ENCODE data around the gene RNF4. TPM values are rescaled to one million over a fixed set of nuclear protein-coding genes. Genes with fewer than 3 reads are reported as not detected.

RNF4 gene
- total RNA-seq, 2 experiments from 2014 or later: 65.0 to 76.5 TPM

DNA sequence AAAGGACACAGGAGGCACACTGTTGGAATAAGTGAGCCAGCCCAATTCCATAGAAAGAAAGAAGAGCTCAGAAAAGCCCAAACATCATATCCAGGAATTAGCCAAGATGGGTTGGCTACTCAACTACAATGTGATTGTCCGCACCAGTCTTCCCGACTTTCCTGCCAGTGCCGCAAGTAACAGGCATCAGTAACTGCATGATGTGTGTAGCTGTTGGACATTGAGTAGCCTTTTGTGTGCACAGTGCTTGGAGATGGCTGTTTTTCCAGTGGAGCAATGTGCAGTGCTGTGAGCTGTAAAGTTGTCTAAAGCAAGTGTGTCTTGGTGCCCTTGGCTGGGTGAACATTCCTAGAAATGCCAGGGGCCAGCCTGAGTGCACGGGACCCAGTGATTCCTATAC, 38.4 kb downstream of the RNF4 start:
- Histone ChIP-seq H3K4me3 (ENCODE audit: low read depth, low read length, poor library complexity, severe bottlenecking) (no peak overlapping the region), H3K4me2 (ENCODE audit: low read length) (no peak overlapping the region), H3K4me1 (ENCODE audit: insufficient read depth, low read length, poor library complexity, severe bottlenecking) (peaks cover 23% of the 10 kb centered on the region), H3K27ac (ENCODE audit: low read depth, low read length, poor library complexity, severe bottlenecking) (no peak overlapping the region), H3K79me2 (ENCODE audit: insufficient read depth, low read depth, low read length) (peaks cover 5% of the 10 kb centered on the region; the same call in 1 of the 2 replicates), H3K9me3 (ENCODE audit: low read length) (no peaks in the 10 kb centered on the region), H3K36me3 (ENCODE audit: insufficient read depth, low read length) (peaks cover 80% of the 10 kb centered on the region), H2AFZ (ENCODE audit: low read length) (no peak overlapping the region), H3K9me2 (ENCODE audit: insufficient read depth, low read length) (no peaks in the 10 kb centered on the region), H4K20me1 (ENCODE audit: insufficient read depth, low read length) (peaks cover 6% of the 10 kb centered on the region; the same call in 1 of the 2 replicates)
- ChIA-PET POLR2A (interaction anchor here (1.2 kb wide), 1 partner anchor 20 kb away, joined by 3 read pairs; no protein-coding TSS in a partner anchor), CTCF (ENCODE audit: unreplicated experiment) (no interaction called here)
- intact Hi-C loops (cut with micrococcal nuclease; ENCODE audit: unreplicated experiment): no loop called here
- BruUV-seq (replicated peaks): TSS peak; percentile 10
- TF ChIP-seq, protein P1, sequence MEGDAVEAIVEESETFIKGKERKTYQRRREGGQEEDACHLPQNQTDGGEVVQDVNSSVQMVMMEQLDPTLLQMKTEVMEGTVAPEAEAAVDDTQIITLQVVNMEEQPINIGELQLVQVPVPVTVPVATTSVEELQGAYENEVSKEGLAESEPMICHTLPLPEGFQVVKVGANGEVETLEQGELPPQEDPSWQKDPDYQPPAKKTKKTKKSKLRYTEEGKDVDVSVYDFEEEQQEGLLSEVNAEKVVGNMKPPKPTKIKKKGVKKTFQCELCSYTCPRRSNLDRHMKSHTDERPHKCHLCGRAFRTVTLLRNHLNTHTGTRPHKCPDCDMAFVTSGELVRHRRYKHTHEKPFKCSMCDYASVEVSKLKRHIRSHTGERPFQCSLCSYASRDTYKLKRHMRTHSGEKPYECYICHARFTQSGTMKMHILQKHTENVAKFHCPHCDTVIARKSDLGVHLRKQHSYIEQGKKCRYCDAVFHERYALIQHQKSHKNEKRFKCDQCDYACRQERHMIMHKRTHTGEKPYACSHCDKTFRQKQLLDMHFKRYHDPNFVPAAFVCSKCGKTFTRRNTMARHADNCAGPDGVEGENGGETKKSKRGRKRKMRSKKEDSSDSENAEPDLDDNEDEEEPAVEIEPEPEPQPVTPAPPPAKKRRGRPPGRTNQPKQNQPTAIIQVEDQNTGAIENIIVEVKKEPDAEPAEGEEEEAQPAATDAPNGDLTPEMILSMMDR (conservative IDR thresholded peaks at IDR 0.05; ENCODE audit: low read length): no peak
- no peak for TF ChIP-seq EZH2phosphoT487 (IDR thresholded peaks at IDR 0.05; ENCODE audit: borderline replicate concordance, low read depth, low read length)
- no peak for DNase-seq (ENCODE audit: low spot score)

GRCh38 chr4:2507855-2508254, 38.9 kb downstream of the RNF4 start:
- intact Hi-C loops (cut with micrococcal nuclease; ENCODE audit: unreplicated experiment): no loop called here
- peaks cover 82% of the 10 kb centered on the region for H3K36me3 ChIP-seq (ENCODE audit: insufficient read depth, low read length)
- H3K9me3 ChIP-seq (ENCODE audit: low read length): no peaks in the 10 kb centered on the region
- H3K79me2 ChIP-seq (ENCODE audit: insufficient read depth, low read depth, low read length): peaks cover 5% of the 10 kb centered on the region; the same call in 1 of the 2 replicates
- no peak overlapping the region for H3K27ac ChIP-seq (ENCODE audit: low read depth, low read length, poor library complexity, severe bottlenecking)
- H4K20me1 ChIP-seq (ENCODE audit: insufficient read depth, low read length): peaks cover 6% of the 10 kb centered on the region; the same call in 1 of the 2 replicates
- BruUV-seq (replicated peaks): no TSS peak
- ChIA-PET POLR2A (interaction anchor here (1.2 kb wide), 1 partner anchor 20 kb away, joined by 3 read pairs; no protein-coding TSS in a partner anchor), CTCF (ENCODE audit: unreplicated experiment) (no interaction called here)
- no peaks in the 10 kb centered on the region for H3K9me2 ChIP-seq (ENCODE audit: insufficient read depth, low read length)
- no peak overlapping the region for H3K4me2 ChIP-seq (ENCODE audit: low read length)
- H3K4me3 ChIP-seq (ENCODE audit: low read depth, low read length, poor library complexity, severe bottlenecking): no peak overlapping the region
- H3K4me1 ChIP-seq (ENCODE audit: insufficient read depth, low read length, poor library complexity, severe bottlenecking): peaks cover 23% of the 10 kb centered on the region
- no peak for DNase-seq (ENCODE audit: low spot score)
- TF ChIP-seq, protein P1 (conservative IDR thresholded peaks at IDR 0.05; ENCODE audit: low read length): no peak
- no peak overlapping the region for H2AFZ ChIP-seq (ENCODE audit: low read length)

DNA sequence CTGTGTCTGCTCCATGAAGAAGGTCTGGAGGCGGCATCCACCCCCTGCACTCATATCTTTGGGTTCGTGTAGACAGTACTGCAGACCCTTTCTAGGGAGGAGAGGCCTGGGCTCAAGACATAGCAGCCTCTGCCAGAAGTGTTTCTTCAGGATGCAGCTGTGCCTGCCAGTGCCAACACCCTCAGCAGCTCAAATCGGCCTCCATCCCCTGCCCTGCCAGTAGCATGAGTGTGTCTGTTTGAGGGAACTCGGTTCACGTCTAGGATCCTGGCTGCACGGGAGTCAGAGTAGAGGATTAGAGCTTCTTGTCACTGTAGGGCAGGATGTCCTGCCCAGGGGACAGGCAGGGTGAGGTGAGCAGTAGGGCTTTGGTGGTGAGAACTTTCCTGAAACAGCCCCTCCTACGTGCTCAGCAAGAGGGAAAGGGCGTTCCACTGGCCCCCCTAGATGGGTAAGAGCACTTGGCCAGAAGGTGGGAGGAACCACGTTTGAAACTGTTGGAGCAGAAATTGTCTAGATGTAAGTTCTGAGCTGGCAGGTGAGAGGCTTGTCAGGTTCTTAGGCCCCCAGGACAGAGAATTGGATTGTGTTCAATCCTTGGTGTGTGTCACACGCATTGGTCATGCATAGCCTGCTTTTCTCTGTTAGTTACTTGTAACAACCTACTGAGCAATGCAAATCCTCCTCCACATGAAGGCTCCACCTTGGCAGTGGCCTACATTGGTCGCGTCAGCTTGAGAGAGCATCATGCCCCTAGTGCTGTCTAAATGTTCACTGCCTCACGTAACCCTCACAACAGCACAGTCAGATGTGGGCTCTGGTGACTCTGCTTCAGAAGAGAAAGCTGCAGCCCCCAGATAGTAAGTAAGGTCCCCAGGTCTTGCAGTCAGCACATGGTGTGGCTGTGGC, 41.7 kb downstream of the RNF4 start:
- no peak for DNase-seq (ENCODE audit: low spot score)
- TF ChIP-seq, protein P1 (conservative IDR thresholded peaks at IDR 0.05; ENCODE audit: low read length): no peak
- TF ChIP-seq EZH2phosphoT487 (IDR thresholded peaks at IDR 0.05; ENCODE audit: borderline replicate concordance, low read depth, low read length): no peak
- H3K9me3 ChIP-seq (ENCODE audit: low read length): no peaks in the 10 kb centered on the region
- H3K27ac ChIP-seq (ENCODE audit: low read depth, low read length, poor library complexity, severe bottlenecking): no peak overlapping the region
- H4K20me1 ChIP-seq (ENCODE audit: insufficient read depth, low read length): peaks cover 6% of the 10 kb centered on the region; the same call in 1 of the 2 replicates
- H2AFZ ChIP-seq (ENCODE audit: low read length): no peak overlapping the region
- no peak overlapping the region; the same call in 1 of the 2 replicates for H3K4me2 ChIP-seq (ENCODE audit: low read length)
- intact Hi-C loops (cut with micrococcal nuclease; ENCODE audit: unreplicated experiment): no loop called here
- H3K9me2 ChIP-seq (ENCODE audit: insufficient read depth, low read length): no peaks in the 10 kb centered on the region
- POLR2A ChIA-PET: no interaction called here
- peaks cover 23% of the 10 kb centered on the region for H3K4me1 ChIP-seq (ENCODE audit: insufficient read depth, low read length, poor library complexity, severe bottlenecking)
- H3K4me3 ChIP-seq (ENCODE audit: low read depth, low read length, poor library complexity, severe bottlenecking): no peak overlapping the region
- peaks cover 92% of the 10 kb centered on the region for H3K36me3 ChIP-seq (ENCODE audit: insufficient read depth, low read length)
- CTCF ChIA-PET (ENCODE audit: unreplicated experiment): no interaction called here
- H3K79me2 ChIP-seq (ENCODE audit: insufficient read depth, low read depth, low read length): peaks cover 5% of the 10 kb centered on the region; the same call in 1 of the 2 replicates
- no TSS peak for BruUV-seq (replicated peaks)

Data from OCI-LY7 (cell line).